ENCODE data around the gene L2HGDH. TPM values are rescaled to one million over a fixed set of nuclear protein-coding genes. Genes with fewer than 3 reads are reported as not detected.

Gene L2HGDH
- total RNA-seq, 3 donors from 2014 or later, result 3.8 to 6.9 (median 6.3) TPM

DNA sequence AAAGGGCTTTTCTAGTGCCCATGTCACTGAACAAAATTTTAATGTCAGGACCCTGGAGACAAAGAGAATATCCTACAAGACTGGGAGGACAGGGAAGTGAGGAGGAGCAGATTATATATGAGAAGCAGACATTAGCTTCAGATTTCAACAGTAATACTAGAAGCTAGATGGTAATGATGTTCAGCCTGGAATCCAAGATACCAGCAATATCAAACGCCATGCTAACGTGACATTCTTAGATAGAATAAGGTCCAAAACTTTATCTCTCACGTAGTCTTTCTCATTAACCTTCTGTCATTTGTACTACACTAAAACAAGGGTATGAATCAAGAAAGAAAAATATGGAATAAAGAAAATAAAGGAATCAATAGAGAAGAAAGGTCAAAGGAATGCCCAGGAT is 99.3 kb downstream of the L2HGDH start:
- Histone ChIP-seq H3K36me3 (no peaks in the 10 kb centered on the region), H3K9me3 (no peaks in the 10 kb centered on the region), H3K27me3 (no peaks in the 10 kb centered on the region), H3K4me3 (no peak overlapping the region), H3K4me1 (no peaks in the 10 kb centered on the region), H3K27ac (no peak overlapping the region)
- intact Hi-C loops (cut with DNase I; ENCODE audit: low total_unique reads), result no loop called here
- DNase-seq (ENCODE audit: low spot score in 2 of 2), result no peak
- no peak for TF ChIP-seq POLR2A (IDR thresholded peaks at IDR 0.05)
- TF ChIP-seq, protein P1, sequence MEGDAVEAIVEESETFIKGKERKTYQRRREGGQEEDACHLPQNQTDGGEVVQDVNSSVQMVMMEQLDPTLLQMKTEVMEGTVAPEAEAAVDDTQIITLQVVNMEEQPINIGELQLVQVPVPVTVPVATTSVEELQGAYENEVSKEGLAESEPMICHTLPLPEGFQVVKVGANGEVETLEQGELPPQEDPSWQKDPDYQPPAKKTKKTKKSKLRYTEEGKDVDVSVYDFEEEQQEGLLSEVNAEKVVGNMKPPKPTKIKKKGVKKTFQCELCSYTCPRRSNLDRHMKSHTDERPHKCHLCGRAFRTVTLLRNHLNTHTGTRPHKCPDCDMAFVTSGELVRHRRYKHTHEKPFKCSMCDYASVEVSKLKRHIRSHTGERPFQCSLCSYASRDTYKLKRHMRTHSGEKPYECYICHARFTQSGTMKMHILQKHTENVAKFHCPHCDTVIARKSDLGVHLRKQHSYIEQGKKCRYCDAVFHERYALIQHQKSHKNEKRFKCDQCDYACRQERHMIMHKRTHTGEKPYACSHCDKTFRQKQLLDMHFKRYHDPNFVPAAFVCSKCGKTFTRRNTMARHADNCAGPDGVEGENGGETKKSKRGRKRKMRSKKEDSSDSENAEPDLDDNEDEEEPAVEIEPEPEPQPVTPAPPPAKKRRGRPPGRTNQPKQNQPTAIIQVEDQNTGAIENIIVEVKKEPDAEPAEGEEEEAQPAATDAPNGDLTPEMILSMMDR (IDR thresholded peaks at IDR 0.05), result no peak

DNA sequence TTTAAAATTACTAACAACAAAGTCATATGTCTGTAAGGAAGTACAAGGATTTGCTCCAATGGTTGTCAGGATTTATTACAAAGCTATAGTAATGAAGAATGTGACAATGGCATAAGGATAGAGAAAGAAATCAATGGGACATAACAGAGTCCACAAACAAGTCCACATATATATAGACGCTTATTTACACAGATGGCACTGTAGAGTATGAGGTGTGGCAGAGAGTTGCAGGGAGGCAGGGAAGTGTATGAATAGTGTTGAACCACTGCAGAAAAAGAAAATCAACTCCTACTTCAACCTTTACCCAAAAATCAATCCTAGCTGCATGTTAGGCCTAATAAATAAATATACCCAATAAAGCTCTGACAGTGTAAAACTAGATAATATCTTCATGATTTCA is 102.0 kb downstream of the L2HGDH start:
- no peak overlapping the region for H3K4me3 ChIP-seq
- no peaks in the 10 kb centered on the region for H3K36me3 ChIP-seq
- intact Hi-C loops (cut with DNase I; ENCODE audit: low total_unique reads), result no loop called here
- no peaks in the 10 kb centered on the region for H3K4me1 ChIP-seq
- no peak for DNase-seq (ENCODE audit: low spot score in 2 of 2)
- H3K9me3 ChIP-seq, result no peaks in the 10 kb centered on the region
- TF ChIP-seq POLR2AphosphoS5 (IDR thresholded peaks at IDR 0.05) (no peak), POLR2A (IDR thresholded peaks at IDR 0.05) (no peak)
- TF ChIP-seq, protein P1 (IDR thresholded peaks at IDR 0.05), result no peak
- H3K27me3 ChIP-seq, result no peaks in the 10 kb centered on the region
- no peak overlapping the region for H3K27ac ChIP-seq

DNA sequence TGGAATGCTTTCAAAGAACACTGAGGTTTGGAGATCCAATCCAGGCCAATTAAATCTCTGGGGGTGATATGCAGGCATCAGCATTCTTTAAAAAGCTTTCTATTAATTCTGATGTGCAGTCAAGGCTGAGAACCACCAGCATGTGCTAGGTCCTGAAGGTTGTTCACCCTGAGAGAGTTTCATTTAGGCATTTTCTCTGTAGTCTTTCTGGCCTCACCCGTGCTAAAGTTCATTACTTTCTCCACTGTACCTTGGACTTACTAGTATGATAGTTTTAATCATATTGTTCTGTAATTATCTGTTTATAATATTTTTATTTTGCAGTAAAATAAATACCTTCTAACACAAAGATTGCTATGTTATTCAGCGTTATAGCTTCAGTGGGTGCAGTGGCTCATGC is 113.5 kb downstream of the L2HGDH start:
- H3K4me3 ChIP-seq, result no peak overlapping the region
- no peak overlapping the region for H3K27ac ChIP-seq
- no peaks in the 10 kb centered on the region for H3K27me3 ChIP-seq
- no peaks in the 10 kb centered on the region for H3K9me3 ChIP-seq
- intact Hi-C loops (cut with DNase I; ENCODE audit: low total_unique reads), result no loop called here
- H3K36me3 ChIP-seq, result no peaks in the 10 kb centered on the region
- no peaks in the 10 kb centered on the region for H3K4me1 ChIP-seq
- DNase-seq (ENCODE audit: low spot score in 2 of 2), result no peak
- TF ChIP-seq, protein P1 (IDR thresholded peaks at IDR 0.05), result no peak
- TF ChIP-seq POLR2AphosphoS5 (IDR thresholded peaks at IDR 0.05) (no peak), POLR2A (IDR thresholded peaks at IDR 0.05) (no peak)

DNA sequence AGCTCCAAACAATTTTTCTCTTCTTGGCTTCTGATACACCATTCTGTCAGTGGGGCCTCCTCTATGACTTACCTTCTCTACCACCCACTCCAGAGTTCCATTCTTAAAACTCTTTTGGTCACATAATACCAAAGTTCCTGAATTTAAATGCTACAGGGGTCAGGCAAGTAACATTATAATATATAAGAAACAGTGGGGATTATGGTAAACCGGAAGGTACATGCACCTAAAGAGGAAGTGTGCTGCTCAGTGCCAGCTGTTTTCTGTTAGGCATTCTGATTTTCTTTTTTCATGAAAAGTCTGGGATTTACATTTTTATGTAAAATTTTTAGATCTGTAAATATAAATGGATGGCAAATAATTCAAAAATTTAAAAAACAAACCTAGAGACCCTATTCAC is 120.5 kb downstream of the L2HGDH start:
- TF ChIP-seq POLR2A (IDR thresholded peaks at IDR 0.05) (no peak), POLR2AphosphoS5 (IDR thresholded peaks at IDR 0.05) (no peak)
- TF ChIP-seq, protein P1 (IDR thresholded peaks at IDR 0.05), result no peak
- intact Hi-C loops (cut with DNase I; ENCODE audit: low total_unique reads), result no loop called here

More for the DNA sequence above, 120.5 kb downstream of the L2HGDH start:
- no peak for DNase-seq (ENCODE audit: low spot score in 2 of 2)
- Histone ChIP-seq H3K9me3 (no peaks in the 10 kb centered on the region), H3K27me3 (no peaks in the 10 kb centered on the region), H3K4me1 (no peaks in the 10 kb centered on the region), H3K4me3 (no peak overlapping the region), H3K27ac (no peak overlapping the region), H3K36me3 (no peaks in the 10 kb centered on the region)

Other genes with a start within 250 kb of the L2HGDH start
- 1 to 10 TPM; 5.0 to 8.5 (median 8.3) TPM for gene VCPKMT, start 195.7 kb downstream of the L2HGDH start, total RNA-seq
- 10 to 100 TPM; 35.7 to 54.3 (median 37.4) TPM for gene SOS2, start 80.7 kb downstream of the L2HGDH start, total RNA-seq
- 10 to 100 TPM; 19.7 to 30.7 (median 20.3) TPM for gene DMAC2L, start 95 bp upstream of the L2HGDH start, total RNA-seq
- 10 to 100 TPM in 2 of 3 donors, 1 to 10 TPM in 1; 9.2 to 23.4 (median 10.5) TPM for gene CDKL1, start 84.7 kb upstream of the L2HGDH start, total RNA-seq
- 100 to 1,000 TPM; 108 to 165 (median 119) TPM for gene MAP4K5, start 220.3 kb upstream of the L2HGDH start, total RNA-seq
- gene ATL1, start 247.9 kb upstream of the L2HGDH start, total RNA-seq, result 10 to 100 TPM; 10.4 to 23.7 (median 22.0) TPM

Data from breast epithelium (tissue), 4 donors.